Activated CD8-positive, alpha-beta memory T cell treated with anti-CD3 and anti-CD28 coated beads, Interleukin-2, amount 50 U/mL, for 1 hour (primary cell): Measurements from ENCODE around the gene SNX5.

Source experiments
- DNase-seq: peaks from one replicate; pipeline ENCODE4 v3.0.0-alpha.2; 2020; ENCODE audit errors: extremely low read depth

The SNX5 gene

DNA sequence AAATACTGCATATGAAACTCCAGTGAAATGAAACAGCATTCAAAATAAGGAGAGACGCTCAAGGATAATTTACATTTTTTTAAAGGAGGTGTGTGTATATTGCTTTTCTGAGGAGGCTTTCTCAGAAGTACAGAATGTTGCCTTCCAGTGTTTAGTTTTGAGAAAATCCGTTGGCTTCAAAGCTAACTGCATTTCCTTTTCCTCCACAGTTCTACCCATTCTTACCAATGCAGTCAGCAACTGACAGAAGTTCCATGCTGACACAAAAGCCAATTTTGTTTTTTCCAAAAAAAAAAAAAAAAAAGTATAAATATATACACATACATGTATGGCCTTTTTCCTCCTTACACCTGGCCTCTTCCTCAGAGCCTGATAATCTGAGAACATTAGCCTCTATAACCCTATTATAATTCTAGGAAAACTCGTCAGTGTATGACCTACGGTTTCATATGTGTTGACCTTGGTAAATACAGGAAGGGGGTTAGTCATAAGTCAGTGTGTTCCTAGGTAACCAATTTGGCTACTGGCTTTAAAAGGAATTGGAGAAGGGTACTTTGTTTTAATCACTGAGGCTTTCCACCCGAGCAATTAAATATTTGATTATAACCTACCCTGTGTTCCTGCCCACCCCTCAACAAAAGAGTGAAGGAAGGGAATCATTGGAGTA is 24.4 kb upstream of the SNX5 start:
- no peak for DNase-seq

DNA sequence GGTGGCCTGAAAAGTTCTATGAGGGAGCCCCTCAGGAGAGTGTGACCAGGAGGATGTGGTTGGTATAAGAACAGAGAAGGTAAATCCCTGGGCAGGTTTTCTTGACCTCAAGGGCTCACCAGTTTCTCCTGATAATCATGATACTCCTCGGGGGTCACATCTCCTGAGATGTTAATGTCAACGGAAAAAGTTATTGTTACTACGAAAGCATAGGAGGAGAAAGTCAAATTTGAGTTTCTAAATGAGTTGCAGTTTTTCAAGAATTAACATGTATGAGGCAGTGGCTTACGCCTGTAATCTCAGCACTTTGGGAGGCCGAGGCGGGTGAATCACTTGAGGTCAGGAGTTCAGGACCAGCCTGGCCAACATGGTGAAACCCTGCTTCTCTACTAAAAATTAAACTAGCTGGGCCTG is 23.6 kb upstream of the SNX5 start:
- no peak for DNase-seq

DNA sequence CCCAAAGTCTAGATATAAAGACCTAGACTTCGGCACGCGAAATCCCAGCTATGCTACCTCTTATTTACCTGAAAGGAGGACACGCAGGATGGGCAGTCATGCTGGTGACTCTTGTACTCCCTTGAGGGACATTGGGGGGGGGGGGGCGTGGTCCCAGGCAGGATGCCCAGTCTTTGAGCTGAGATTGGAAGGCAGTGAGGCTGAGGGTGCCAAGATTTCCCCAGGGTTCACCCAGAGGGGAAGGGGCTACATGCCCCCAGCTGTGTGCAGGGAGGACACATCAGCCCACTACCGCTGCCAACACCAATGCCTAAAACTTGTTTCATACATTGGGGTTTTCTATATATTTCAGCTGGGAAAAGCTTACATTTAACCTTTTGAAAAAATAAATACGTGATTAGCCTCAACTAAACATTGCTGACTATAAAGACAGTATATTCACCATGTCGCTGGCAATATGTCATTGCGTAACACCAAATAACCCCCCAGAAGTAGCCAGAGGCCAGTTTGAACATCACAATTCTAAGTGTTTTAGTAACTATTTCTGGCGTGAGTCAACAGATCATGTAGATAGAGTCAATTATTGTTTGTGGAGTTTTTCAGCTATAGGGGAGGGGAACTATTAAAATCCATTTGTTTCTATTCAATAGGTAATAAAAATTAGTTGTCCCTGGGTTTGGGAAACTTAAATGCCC is 21.8 kb upstream of the SNX5 start:
- no peak for DNase-seq

DNA sequence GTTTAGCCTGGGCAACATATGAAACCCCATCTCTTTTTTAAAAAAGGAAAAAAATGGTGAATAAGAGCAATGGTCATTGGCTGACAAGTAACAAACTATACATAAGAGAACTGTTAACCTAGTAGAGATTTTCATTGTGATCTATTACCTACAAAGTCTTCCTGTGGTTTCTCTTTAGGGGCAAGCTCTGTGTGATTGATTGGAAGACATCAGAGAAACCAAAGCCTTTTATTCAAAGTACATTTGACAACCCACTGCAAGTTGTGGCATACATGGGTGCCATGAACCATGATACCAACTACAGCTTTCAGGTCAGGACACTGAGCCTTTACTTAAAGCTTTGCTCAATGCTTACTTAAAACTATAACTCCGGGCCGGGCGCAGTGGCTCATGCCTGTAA is 19.4 kb upstream of the SNX5 start:
- DNase-seq: no peak

DNA sequence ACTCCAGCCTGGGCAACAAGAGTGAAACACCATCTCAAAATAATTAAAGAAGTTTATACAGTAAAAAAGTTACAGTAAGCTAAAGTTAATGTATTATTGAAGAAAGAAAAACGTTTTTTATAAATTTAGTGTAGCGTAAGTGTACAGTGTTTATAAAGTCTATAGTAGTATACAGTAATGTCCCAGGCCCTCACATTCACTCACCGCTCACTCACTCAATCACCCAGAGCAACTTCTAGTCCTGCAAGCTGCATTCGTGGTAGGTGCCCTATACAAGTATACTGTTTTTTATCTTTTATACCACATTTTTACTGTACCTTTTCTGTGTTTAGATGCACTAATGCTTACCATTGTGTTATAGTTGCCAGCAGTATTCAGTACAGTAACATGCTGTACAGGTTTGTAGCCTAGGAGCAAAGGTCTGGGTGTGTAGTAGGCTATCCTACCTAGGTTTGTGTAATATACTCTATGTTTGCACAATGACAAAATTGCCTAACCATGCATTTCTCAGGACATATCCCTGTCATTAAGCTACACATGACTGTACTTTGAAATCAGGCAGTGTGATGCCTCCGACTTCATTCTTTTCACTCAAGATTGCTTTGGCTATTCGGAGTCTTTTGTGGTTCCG is 16.9 kb upstream of the SNX5 start:
- DNase-seq: no peak

DNA sequence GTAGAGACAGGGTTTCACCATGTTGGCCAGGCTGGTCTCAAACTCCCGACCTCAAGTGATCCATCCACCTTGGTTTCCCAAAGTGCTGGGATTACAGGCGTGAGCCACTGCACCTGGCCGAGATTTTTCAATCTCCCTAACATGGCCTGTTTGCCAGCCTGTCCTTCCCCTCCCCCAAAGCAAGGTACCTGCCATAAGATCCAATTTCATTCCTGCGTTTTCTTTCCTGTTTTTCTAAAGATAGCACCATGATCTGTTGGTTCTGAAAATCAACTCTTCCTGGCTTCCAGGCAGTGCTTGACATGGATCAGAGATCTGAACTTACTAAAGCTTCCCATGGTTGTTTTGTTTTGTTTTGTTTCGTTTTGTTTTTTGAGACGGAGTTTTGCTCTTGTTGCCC is 7.7 kb upstream of the SNX5 start:
- DNase-seq: no peak

DNA sequence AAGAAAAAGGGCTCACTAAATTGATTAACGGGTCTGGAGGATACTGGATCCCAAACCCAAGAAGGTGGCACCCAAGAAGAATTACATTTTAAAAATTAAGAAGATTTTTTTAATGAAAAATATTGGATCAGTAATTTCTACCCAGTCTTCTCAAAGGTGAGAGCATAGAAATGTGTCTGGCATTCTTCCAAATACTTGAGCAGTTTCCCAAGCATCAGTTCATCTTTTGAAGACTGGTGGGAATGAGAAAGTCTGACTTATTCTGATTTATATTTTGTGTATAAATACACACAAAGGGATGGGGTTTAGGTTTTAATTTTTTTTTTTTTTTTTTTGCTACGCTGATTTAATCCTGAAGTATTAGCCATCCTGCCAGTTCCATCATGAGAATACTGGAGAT is 3.5 kb upstream of the SNX5 start:
- DNase-seq: no peak

DNA sequence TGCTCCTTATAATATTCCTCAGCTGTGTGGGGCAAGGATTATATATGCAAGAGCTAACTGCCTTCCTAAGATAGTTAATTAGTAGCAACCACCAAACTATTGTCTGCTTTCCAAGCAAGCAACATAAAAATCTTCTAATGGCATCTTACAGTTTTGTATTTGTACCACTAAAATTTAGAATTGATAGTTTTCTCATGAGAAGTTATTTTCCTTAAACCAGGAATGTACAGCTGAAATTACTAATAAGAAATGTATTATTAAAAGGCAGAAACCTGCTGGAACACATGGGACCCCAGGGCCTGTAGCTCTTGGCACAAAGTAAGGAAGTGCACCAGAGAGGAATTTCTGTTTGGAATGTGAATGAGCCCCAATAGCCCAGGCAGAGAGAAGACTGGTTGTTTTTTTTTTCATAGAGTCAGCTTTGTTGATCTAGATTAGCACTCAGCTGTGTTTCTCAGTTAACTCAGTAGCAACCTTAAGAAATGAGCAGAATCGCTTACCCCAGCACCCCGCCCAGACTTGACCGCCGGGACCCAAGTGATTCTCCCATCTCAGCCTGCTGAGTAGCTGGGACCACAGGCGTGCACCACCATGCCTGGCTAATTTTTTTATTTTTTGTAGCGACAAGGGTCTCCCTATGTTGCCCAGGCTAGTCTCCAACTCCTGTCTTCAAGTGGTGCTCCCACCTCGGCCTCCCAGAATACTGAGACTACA is 2.9 kb upstream of the SNX5 start:
- no peak for DNase-seq

DNA sequence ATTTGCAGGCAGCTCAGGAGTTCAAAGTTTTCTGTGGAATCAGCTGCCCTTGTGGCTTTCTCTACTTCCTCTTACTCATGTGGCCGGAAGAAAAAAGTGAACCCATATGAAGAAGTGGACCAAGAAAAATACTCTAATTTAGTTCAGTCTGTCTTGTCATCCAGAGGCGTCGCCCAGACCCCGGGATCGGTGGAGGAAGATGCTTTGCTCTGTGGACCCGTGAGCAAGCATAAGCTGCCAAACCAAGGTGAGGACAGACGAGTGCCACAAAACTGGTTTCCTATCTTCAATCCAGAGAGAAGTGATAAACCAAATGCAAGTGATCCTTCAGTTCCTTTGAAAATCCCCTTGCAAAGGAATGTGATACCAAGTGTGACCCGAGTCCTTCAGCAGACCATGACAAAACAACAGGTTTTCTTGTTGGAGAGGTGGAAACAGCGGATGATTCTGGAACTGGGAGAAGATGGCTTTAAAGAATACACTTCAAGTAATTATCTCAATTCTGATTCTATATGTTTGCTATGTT is 1.4 kb upstream of the SNX5 start:
- no peak for DNase-seq

DNA sequence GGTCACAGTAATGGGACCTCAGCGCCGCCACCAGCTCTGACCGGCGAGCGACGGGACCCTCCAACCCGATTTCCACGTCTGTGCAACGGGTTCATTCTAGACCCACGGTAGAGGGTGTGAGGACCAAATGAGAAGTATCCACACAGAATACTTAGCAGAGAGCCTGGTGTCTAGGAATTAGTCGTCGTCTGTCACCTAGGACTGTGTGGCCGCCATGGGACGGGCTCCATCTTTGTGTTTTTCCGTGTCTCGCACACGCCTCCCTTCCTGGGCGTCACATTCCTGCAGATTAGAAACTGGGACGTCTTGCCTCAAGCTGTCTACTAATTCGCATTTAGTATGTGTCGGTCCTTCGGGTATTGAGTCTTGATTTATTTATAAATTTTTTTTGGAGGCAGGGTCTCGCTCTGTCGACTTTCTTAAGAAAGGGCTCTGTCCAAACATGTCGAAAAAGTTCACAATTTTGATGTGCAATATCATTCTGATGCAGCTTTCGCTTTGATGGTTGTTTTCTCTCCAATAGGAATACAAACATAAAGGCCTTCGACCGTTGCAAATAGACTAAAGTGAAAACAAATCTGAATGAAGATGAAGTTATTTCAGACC is 787 bp upstream of the SNX5 start:
- no peak for DNase-seq

DNA sequence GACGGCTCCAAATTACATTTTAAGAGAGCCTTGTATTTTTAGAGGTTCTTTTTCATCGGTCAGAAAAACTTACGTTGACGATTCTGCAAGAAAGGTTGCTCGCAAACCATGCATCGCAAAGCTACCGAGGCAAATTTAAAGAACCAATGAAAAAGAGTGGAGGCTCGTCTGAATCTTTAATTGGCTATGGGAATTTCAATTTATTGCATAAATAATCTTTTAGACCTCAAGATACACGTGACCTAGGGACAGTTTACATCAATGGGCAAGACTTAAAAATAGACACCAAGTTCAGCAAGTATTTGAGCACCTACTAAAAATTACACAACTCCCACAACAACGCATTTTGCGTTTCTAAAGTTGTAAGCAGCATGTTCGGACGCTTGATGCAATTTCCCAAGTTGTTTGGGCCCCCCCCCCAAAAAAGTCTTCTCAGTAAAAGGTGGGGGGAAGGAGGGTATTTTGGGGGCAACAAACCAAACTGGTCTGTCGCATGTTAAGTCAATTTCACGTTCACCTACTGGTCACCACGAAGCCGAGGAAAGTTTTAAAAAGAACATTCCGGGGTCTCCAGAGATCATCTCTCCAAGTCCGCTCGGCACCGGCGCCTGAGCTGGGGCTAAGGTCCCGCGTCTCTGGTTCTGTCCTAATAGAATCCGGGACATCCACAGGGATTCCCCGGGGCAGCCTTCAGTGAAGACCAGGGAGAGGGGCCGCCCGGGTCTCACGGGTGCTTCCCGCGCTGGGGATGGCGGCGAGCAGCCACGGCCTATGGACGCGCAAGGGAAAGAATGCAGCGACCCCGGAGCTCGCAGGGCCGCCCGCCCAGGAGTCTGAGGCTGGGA is 851 bp downstream of the SNX5 start:
- no peak for DNase-seq

DNA sequence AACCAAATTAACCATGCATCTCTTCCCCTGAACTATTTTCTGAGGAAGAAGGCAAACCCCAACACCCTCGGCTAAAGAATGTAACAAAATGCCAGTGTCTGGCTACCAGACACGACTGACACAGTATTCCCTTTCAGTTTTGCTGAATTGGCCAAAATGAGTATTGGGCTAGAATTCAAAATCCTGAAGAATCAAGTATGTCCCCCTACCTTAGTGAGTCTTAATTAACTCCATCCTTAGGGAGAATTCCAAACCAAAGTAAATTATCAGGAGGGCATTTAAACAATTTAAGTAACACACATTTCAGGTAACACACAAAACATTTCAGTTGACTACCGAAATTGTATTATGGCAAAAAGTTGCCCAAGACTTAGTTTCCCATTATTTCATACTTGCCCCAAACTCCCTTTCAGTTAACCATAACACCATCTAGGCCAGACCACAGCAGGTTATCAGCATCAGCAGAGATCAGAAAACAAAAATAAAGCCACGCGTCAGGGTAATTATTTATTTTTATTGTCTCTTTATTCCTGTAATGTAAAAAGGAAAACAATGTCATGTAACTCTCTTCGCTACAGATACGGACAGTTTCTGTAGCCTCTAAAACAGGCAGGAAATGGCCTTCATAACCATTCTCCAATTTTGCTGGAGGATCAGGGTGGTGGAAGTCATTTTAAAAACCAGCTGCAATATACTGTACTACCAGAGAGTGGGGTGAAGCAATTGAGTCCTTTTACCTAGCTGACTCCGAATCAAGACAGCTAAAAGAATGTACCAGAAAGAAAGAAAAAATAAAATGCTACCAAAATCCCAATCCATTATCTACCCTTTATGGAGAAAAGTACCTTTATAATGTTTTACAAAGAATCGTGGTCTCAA is 1.9 kb downstream of the SNX5 start:
- no peak for DNase-seq

DNA sequence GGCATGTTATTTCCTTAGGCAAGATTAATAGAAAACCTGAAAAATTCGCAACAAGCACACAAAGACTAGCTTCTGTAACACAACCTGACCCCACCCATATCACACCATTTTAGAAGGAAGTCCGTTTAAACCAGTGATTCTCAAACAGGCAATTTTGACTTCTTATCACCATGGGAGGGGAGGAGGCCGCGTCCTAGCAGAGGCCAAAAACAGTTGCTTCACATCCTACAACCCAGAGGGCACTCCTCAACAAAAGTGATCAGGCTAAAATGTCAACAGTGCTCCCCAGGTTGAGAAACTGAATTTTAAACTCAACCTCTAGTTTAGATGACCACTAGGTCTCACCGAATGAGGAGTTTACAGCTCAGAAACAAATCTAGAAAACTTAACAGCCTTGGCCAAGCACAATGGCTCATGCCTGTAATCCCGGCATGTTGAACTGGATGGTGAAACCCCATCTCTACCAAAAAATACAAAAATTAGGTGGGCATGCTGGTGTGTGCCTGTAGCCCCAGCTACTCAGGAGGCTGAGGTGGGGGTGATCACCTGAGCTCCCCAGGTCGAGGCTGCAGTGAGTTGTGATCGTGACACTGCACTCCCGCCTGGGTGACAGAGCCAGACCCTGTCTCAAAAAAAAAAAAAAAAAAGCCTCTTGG is 3.4 kb downstream of the SNX5 start:
- no peak for DNase-seq

DNA sequence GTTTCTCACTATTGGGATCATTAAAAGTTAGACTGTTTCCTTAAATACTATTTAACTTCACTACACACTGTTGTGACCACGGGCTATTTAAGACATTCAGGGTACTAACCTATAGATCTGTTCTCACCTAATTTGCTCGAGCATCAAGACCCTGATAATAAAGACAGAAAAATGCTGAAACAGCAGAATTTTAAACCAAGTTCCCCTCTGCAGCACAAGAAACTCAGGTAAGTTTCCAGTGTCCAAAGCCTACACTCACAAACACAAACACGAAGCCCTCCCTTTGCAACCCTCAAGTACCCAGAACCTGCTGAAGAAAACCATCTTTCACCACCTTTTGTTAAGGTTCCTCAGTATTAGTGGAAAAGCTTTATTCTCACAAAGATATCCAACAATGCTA is 4.0 kb downstream of the SNX5 start:
- no peak for DNase-seq

DNA sequence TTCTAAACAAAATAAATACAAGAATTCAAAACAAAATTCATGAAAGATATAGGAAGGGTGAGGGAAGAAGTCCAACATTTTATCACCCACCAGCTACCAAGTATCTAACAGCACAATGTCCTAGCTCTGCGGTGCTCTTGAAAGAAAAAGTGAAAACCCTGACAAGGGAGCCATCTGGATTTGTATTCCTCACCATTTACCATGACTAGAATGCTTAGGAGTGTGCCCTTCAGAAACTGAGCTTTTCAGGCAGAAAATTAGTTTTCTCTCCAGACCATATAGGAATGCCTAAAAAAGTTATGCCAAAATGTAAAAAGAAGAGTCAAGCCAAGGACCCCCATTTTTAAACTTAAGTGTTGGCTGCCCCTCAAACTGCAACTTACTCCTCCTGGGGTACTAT is 4.5 kb downstream of the SNX5 start:
- DNase-seq: no peak

DNA sequence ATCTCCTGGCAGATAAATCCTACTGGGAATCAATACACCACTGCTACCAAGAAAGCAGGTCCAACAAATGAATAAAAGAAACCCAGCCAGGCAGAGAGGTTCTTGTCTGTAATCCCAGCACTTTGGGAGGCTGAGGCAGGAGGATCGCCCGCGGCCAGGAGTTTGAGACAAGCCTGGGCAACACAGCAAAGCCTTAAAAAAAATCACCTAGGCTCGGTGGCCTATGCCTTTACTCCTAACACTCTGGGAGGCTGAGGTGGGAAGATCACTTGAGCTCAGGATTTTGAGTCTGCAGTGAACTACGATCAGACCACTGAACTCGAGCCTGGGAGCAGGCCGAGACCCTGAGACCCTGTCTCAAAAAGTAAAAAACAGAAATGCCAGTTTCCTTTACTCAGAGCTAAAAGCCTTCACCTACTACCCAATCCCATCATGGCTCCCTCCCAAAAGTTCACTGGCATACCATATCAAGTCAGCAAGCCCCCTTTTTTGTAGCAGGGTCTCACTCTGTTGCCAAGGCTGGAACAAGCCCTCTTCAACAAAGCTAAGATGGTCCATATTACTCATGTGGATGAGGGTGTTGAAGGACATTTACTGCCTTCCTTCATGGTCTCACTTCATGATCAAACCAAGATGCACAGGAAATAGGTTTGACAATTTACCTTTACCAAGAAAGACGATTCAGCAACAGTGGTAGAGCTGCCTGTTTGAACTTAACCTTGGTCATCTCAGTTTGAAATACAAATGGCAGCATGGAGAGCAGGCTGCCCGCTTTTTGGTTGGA is 5.3 kb downstream of the SNX5 start:
- no peak for DNase-seq

DNA sequence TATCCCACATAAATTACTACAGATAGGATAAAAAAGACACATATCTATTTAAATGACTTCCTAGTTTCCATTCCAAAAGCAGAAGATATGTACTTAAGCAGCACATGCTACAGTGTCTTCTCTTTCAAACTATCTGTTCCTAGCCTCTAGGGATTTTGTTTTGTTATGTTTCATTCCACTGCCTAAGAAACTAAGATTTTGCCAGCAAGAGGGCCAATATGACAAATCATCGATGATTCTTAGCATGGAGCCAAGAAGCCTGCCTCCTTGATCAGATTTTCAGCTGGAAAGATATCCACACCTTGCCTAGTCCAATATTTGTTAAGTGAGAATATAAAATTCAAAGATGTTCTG is 7.0 kb downstream of the SNX5 start:
- no peak for DNase-seq

DNA sequence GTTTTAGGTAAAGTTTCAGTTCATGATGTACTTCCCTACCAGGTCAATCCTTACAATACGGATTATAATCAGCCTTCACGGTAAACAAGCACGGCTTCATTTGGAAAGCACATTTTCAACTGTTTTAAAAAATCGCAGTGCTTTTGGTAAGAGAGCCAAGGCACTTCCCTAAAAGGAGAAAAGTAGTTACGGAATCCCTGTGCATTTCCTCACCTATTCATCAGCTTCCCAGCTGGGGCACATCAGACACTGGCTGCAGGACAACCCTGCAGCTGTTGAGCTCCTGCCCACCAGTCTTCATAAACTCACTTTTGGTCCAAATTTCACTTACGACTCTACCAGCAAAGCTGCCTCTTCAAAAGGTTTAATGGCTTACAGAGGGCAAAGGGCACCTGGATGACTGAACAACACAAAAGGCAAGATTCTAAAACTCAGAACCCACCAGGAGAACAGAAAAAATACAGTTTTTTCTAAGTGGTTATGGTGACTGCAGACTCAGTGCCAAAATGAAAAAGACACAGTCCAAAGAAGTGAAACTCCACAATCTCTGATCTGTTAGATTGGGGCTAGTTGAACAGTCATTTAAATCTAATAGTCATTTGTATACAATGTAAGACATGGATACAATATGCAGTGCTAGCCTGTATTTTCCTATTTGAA is 7.5 kb downstream of the SNX5 start:
- DNase-seq: no peak
